Mesendoderm (in vitro differentiated cells): ENCODE data around the gene MTPN. TPM values are rescaled to one million over a fixed set of nuclear protein-coding genes. Genes with fewer than 3 reads are reported as not detected.

Experiments used
- DNase-seq: peaks from one replicate; pipeline ENCODE4 v3.0.0; 2013
- H2AK5ac ChIP-seq: 2 replicates; pipeline ENCODE4 v1.6.1; 2013; ENCODE audit warnings: low read length, inconsistent platforms
- H2BK120ac ChIP-seq: 2 replicates; pipeline ENCODE4 v1.6.1; 2013; ENCODE audit warnings: low read depth, mild to moderate bottlenecking, low read length, moderate library complexity, mixed read lengths
- H2BK15ac ChIP-seq: replicated peaks from 2 replicates; pipeline ENCODE4 v1.6.1; 2013; ENCODE audit warnings: low read depth, mild to moderate bottlenecking, moderate library complexity
- H2BK5ac ChIP-seq: 2 replicates; pipeline ENCODE4 v1.6.1; 2013; ENCODE audit warnings: low read length, inconsistent platforms
- H3K18ac ChIP-seq: 2 replicates; pipeline ENCODE4 v1.6.1; 2013; ENCODE audit warnings: mild to moderate bottlenecking, low read length, mixed read lengths
- H3K23ac ChIP-seq: one replicate; pipeline ENCODE4 v1.6.1; 2013; ENCODE audit warnings: low read length
- H3K27ac ChIP-seq: 2 replicates; pipeline ENCODE4 v1.5.1; 2013; ENCODE audit warnings: low read depth, mild to moderate bottlenecking, inconsistent platforms, low read length, moderate library complexity
- H3K27me3 ChIP-seq: 2 replicates; pipeline ENCODE4 v1.6.1; 2013; ENCODE audit warnings: low read length, control low read depth, mild to moderate bottlenecking, inconsistent platforms; ENCODE audit not compliant: insufficient read depth, poor library complexity
- H3K36me3 ChIP-seq: 2 replicates; pipeline ENCODE4 v1.6.1; 2013; ENCODE audit warnings: low read length, inconsistent platforms; ENCODE audit not compliant: control insufficient read depth, insufficient read depth
- H3K4ac ChIP-seq: one replicate; pipeline ENCODE4 v1.6.1; 2013; ENCODE audit warnings: low read depth, mild to moderate bottlenecking, low read length, moderate library complexity
- H3K4me1 ChIP-seq: 2 replicates; pipeline ENCODE4 v1.6.1; 2013; ENCODE audit warnings: low read depth, low read length, inconsistent platforms; ENCODE audit not compliant: control insufficient read depth
- H3K4me2 ChIP-seq: 2 replicates; pipeline ENCODE4 v1.6.1; 2013; ENCODE audit warnings: low read length
- H3K4me3 ChIP-seq: 2 replicates; pipeline ENCODE4 v1.5.1; 2013; ENCODE audit warnings: mild to moderate bottlenecking, low read length
- H3K56ac ChIP-seq: one replicate; pipeline ENCODE4 v1.6.1; 2013; ENCODE audit warnings: low read length
- H3K79me1 ChIP-seq: 2 replicates; pipeline ENCODE4 v1.6.1; 2013; ENCODE audit warnings: low read length, inconsistent platforms
- H3K79me2 ChIP-seq: 2 replicates; pipeline ENCODE4 v1.6.1; 2013; ENCODE audit warnings: mild to moderate bottlenecking, low read length; ENCODE audit not compliant: control insufficient read depth, insufficient read depth
- H3K9ac ChIP-seq: 2 replicates; pipeline ENCODE4 v1.6.1; 2013; ENCODE audit warnings: low read length, inconsistent platforms
- H4K5ac ChIP-seq: one replicate; pipeline ENCODE4 v1.6.1; 2013; ENCODE audit warnings: low read length
- H4K8ac ChIP-seq: one replicate; pipeline ENCODE4 v1.6.1; 2013; ENCODE audit warnings: low read depth, mild to moderate bottlenecking, control low read depth, low read length, moderate library complexity
- WGBS: extraction: QIAGEN DNeasy Blood & Tissue Kit; methylation state at CpG from one replicate; pipeline ENCODE4 v1.1.7; 2013; ENCODE audit warnings: low lambda C conversion rate, missing lambda C conversion rate; ENCODE audit not compliant: insufficient coverage; ENCODE audit errors: extremely low coverage; 5-methylcytosine and 5-hydroxymethylcytosine counted together
- polyA plus RNA-seq, 2 experiments: library from polyadenylated mRNA; stranded (reverse); fragments of 200-250 nt; gene quantifications; one replicate each; pipeline ENCODE4 v1.2.3, GENCODE V29; 2013

MTPN gene, protein sequence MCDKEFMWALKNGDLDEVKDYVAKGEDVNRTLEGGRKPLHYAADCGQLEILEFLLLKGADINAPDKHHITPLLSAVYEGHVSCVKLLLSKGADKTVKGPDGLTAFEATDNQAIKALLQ
- 102 TPM for polyA plus RNA-seq (2013, experiment 1 of 2)
- 102 TPM for polyA plus RNA-seq (2013, experiment 2 of 2)

DNA sequence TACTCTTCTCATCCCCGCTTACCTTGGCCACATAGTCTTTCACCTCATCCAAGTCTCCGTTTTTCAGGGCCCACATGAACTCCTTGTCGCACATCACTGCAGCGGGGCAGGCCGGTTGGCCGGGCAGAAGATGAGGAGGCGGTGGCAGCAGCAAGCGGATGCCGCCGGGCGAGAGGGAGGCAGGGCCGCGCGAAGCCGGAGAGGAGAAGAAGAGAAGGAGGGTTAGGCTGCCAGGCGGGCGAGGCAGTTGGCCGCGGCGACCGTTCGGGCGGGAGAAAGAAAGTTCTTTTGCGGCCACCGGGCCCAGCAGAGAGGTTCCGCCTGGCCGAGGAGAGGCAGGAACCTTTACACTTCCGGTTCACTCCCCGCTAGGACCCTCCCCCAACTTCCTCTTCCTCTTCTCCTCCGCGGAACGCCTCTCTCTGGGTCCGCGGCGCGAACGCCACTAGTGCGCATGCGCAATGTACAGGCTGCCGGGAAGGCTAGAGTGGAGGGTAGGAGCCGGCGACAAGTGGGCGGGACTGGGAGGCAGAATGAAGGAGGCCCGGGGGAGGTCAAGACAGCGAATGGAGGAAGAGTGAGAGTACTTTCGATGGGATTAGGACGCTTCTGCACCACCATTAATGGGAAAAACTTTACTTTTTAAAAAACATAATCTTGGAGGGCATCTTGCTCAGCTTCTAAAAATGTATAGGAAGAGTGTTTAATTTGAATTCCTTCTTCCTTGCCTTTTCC is at the start of gene MTPN:
MTPN (minus strand) TSS at position 353 of the 735 bp plus-strand sequence; CDS start at position 94, 259 bp downstream.
- H3K23ac ChIP-seq, result no peak within 1 kb of the TSS
- H2AK5ac ChIP-seq, result no peak within 1 kb of the TSS
- H3K4me1 ChIP-seq, result peaks cover 5% of the 10 kb centered on the region
- peak within 1 kb of the TSS; percentile 2 for H4K5ac ChIP-seq
- peak within 1 kb of the TSS; percentile 30 for H3K18ac ChIP-seq
- H3K36me3 ChIP-seq, result no peaks in the 10 kb centered on the region
- peak within 1 kb of the TSS; percentile 93 for H3K9ac ChIP-seq
- peak within 1 kb of the TSS; percentile 6 for H3K27ac ChIP-seq
- H3K79me1 ChIP-seq, result peaks cover 5% of the 10 kb centered on the region
- H2BK15ac ChIP-seq, result no peak within 1 kb of the TSS
- no CpG with 5 or more reads among the region's 47 CpGs for WGBS
- peak within 1 kb of the TSS; percentile 96 for H3K4me3 ChIP-seq
- no peak within 1 kb of the TSS for H2BK120ac ChIP-seq
- H3K4ac ChIP-seq, result peak within 1 kb of the TSS; percentile 64
- no peak within 1 kb of the TSS for H4K8ac ChIP-seq
- H2BK5ac ChIP-seq, result peak within 1 kb of the TSS; percentile 83
- H3K79me2 ChIP-seq, result peaks cover 30% of the 10 kb centered on the region
- peak within 1 kb of the TSS; percentile 99 for H3K56ac ChIP-seq
- H3K4me2 ChIP-seq, result peak within 1 kb of the TSS; percentile 46
- DNase-seq, result peak; percentile 99
- no peaks in the 10 kb centered on the region for H3K27me3 ChIP-seq

GRCh38 chr7:136026209-136026608 is 49.0 kb upstream of the MTPN start:
- Histone ChIP-seq H3K27me3 (no peaks in the 10 kb centered on the region), H2BK5ac (no peak overlapping the region), H2BK120ac (no peak overlapping the region), H3K4ac (no peak overlapping the region), H3K4me2 (no peak overlapping the region), H2AK5ac (no peak overlapping the region), H3K23ac (no peak overlapping the region), H4K5ac (no peak overlapping the region), H3K4me3 (no peak overlapping the region), H4K8ac (no peak overlapping the region), H3K9ac (no peak overlapping the region), H3K18ac (no peak overlapping the region), H2BK15ac (no peak overlapping the region), H3K27ac (no peak overlapping the region), H3K56ac (no peak overlapping the region), H3K36me3 (no peaks in the 10 kb centered on the region), H3K79me1 (no peaks in the 10 kb centered on the region), H3K79me2 (no peaks in the 10 kb centered on the region), H3K4me1 (no peaks in the 10 kb centered on the region)
- no CpG with 5 or more reads among the region's 2 CpGs for WGBS
- DNase-seq, result no peak

- Histone ChIP-seq H2AK5ac (no peak overlapping the region), H3K56ac (no peak overlapping the region), H3K18ac (no peak overlapping the region), H3K4me3 (no peak overlapping the region), H3K4me1 (no peaks in the 10 kb centered on the region), H3K27ac (no peak overlapping the region), H3K4ac (no peak overlapping the region), H3K27me3 (no peaks in the 10 kb centered on the region), H3K9ac (no peak overlapping the region), H3K79me2 (no peaks in the 10 kb centered on the region), H2BK5ac (no peak overlapping the region), H4K8ac (no peak overlapping the region), H3K23ac (no peak overlapping the region), H3K36me3 (no peaks in the 10 kb centered on the region), H2BK15ac (no peak overlapping the region), H2BK120ac (no peak overlapping the region), H3K4me2 (no peak overlapping the region), H4K5ac (no peak overlapping the region), H3K79me1 (no peaks in the 10 kb centered on the region)
- DNase-seq, result no peak
- WGBS, result no CpG with 5 or more reads among the region's 2 CpGs
Observed at GRCh38 chr7:136023134-136023869, 46.1 kb upstream of the MTPN start.

GRCh38 chr7:136020556-136020955 is 43.4 kb upstream of the MTPN start:
- no peaks in the 10 kb centered on the region for H3K36me3 ChIP-seq
- H2BK5ac ChIP-seq, result no peak overlapping the region
- H3K27me3 ChIP-seq, result no peaks in the 10 kb centered on the region
- H3K27ac ChIP-seq, result no peak overlapping the region
- H3K56ac ChIP-seq, result no peak overlapping the region
- H3K79me2 ChIP-seq, result no peaks in the 10 kb centered on the region
- WGBS, result no CpG with 5 or more reads among the region's 1 CpG
- no peak overlapping the region for H2BK120ac ChIP-seq
- no peak overlapping the region for H3K23ac ChIP-seq
- H2AK5ac ChIP-seq, result no peak overlapping the region
- no peak overlapping the region for H3K4me3 ChIP-seq
- H2BK15ac ChIP-seq, result no peak overlapping the region
- no peak overlapping the region for H3K4ac ChIP-seq
- no peaks in the 10 kb centered on the region for H3K4me1 ChIP-seq
- no peaks in the 10 kb centered on the region for H3K79me1 ChIP-seq
- H4K5ac ChIP-seq, result no peak overlapping the region
- no peak for DNase-seq
- no peak overlapping the region for H3K4me2 ChIP-seq
- H3K9ac ChIP-seq, result no peak overlapping the region
- H4K8ac ChIP-seq, result no peak overlapping the region
- H3K18ac ChIP-seq, result no peak overlapping the region

DNA sequence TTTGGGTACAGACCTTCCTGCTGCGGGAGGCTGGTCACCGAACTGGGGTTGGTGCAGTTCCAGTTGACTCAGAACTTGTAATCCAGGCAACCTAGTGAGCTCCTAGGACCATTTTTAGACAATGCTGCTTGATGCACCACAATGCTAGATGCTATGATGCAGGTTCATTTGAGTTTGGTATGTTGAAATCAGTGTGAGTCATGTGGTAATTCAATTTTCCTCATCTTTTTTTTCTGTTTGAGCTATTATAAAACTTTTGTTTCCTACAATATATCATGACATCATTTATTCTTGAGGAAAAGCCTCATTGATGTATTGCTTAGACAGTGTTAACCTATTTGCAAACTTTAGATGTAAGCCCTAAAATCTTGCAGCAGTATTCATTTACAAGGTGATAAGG is 40.9 kb upstream of the MTPN start:
- Histone ChIP-seq H3K4me1 (no peaks in the 10 kb centered on the region), H3K4ac (no peak overlapping the region), H3K4me3 (no peak overlapping the region), H3K18ac (no peak overlapping the region), H3K79me1 (no peaks in the 10 kb centered on the region), H3K27me3 (no peaks in the 10 kb centered on the region), H3K27ac (no peak overlapping the region), H2BK120ac (no peak overlapping the region), H3K4me2 (no peak overlapping the region), H3K9ac (no peak overlapping the region), H2BK15ac (no peak overlapping the region), H3K56ac (no peak overlapping the region), H3K36me3 (no peaks in the 10 kb centered on the region), H4K5ac (no peak overlapping the region), H4K8ac (no peak overlapping the region), H2BK5ac (no peak overlapping the region), H3K23ac (no peak overlapping the region), H3K79me2 (no peaks in the 10 kb centered on the region), H2AK5ac (no peak overlapping the region)
- no CpG with 5 or more reads among the region's 2 CpGs for WGBS
- DNase-seq, result no peak
